ENCODE data around the gene ACVR2B.

Gene ACVR2B

DNA sequence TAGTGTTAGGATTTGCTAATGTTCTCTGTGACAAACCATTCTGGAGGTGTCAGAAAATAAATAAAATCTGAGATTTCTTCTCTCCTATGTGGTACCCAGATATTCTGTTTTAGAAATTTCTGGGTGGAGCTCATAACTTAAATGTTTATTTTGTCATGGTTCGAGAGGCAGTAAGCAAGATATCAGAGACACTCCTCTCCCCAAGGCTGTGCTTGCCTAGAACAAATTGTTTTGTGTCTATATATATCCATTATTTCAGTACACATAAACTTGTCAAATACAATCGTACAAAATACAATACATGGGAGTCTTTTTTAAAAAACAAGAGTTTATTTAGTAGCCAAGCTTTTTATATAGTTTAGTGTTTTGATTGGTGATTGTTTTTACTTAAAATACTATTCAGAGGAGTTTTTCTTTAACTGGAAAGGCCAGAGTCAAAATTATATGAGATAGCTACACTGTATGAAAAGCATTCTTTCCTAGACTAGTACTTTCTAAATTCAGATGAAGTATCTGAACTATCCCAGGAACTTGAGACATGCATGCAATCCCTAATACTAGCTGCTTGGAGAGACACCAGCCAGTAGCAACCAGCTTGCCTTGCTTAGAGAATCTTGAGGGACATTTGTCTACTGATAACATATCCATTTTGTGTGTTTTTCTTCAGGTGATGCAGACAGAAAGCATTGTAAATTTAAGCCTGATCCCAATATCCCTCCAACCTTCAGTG, 47.2 kb downstream of the ACVR2B start:
- TF ChIP-seq TCF12 (IDR thresholded peaks at IDR 0.05; ENCODE audit: low read depth): no peak
- TF ChIP-seq RAD21 (IDR thresholded peaks at IDR 0.05; ENCODE audit: low read depth): no peak
- no peak for TF ChIP-seq CREB1 (IDR thresholded peaks at IDR 0.05; ENCODE audit: low read depth)
- TF ChIP-seq CEBPB (IDR thresholded peaks at IDR 0.05): no peak
- no peak for TF ChIP-seq ZBTB7A (IDR thresholded peaks at IDR 0.05; ENCODE audit: low read depth)
- no peak for TF ChIP-seq EP300 (IDR thresholded peaks at IDR 0.05; ENCODE audit: borderline replicate concordance)
- TF ChIP-seq, protein P1, sequence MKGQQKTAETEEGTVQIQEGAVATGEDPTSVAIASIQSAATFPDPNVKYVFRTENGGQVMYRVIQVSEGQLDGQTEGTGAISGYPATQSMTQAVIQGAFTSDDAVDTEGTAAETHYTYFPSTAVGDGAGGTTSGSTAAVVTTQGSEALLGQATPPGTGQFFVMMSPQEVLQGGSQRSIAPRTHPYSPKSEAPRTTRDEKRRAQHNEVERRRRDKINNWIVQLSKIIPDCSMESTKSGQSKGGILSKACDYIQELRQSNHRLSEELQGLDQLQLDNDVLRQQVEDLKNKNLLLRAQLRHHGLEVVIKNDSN (IDR thresholded peaks at IDR 0.05): no peak
- no peak for TF ChIP-seq FOXM1 (IDR thresholded peaks at IDR 0.05; ENCODE audit: borderline replicate concordance, low read depth)
- TF ChIP-seq TAF1 (IDR thresholded peaks at IDR 0.05; ENCODE audit: low read depth): no peak
- TF ChIP-seq, protein P2, sequence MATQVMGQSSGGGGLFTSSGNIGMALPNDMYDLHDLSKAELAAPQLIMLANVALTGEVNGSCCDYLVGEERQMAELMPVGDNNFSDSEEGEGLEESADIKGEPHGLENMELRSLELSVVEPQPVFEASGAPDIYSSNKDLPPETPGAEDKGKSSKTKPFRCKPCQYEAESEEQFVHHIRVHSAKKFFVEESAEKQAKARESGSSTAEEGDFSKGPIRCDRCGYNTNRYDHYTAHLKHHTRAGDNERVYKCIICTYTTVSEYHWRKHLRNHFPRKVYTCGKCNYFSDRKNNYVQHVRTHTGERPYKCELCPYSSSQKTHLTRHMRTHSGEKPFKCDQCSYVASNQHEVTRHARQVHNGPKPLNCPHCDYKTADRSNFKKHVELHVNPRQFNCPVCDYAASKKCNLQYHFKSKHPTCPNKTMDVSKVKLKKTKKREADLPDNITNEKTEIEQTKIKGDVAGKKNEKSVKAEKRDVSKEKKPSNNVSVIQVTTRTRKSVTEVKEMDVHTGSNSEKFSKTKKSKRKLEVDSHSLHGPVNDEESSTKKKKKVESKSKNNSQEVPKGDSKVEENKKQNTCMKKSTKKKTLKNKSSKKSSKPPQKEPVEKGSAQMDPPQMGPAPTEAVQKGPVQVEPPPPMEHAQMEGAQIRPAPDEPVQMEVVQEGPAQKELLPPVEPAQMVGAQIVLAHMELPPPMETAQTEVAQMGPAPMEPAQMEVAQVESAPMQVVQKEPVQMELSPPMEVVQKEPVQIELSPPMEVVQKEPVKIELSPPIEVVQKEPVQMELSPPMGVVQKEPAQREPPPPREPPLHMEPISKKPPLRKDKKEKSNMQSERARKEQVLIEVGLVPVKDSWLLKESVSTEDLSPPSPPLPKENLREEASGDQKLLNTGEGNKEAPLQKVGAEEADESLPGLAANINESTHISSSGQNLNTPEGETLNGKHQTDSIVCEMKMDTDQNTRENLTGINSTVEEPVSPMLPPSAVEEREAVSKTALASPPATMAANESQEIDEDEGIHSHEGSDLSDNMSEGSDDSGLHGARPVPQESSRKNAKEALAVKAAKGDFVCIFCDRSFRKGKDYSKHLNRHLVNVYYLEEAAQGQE (IDR thresholded peaks at IDR 0.05; ENCODE audit: low read depth): no peak
- TF ChIP-seq YY1 (IDR thresholded peaks at IDR 0.05; ENCODE audit: low read depth): no peak
- no peak for TF ChIP-seq TEAD4 (IDR thresholded peaks at IDR 0.05)
- no peak for TF ChIP-seq EGR1 (IDR thresholded peaks at IDR 0.05)
- TF ChIP-seq, protein P3, sequence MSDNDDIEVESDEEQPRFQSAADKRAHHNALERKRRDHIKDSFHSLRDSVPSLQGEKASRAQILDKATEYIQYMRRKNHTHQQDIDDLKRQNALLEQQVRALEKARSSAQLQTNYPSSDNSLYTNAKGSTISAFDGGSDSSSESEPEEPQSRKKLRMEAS (IDR thresholded peaks at IDR 0.05): no peak
- no peak for TF ChIP-seq NFIC (IDR thresholded peaks at IDR 0.05)

DNA sequence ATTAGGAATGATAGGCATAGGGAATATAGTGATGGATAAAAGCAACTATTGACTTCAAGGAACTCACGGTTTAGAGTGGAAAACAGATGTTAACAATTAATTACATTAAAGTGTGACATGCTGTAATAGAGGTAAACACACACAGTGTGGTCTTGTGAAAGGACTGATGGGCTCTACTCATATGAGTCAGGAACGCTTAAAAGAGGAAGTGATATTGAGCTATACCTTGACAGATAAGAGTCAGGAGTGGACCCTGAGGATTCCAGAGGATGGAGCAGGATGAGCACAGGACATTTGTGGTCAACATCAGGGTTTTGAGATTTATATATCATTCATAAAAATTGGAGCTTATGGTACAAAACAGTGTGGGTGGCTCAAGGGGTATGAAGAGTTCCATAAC, 53.4 kb downstream of the ACVR2B start:
- TF ChIP-seq FOXM1 (IDR thresholded peaks at IDR 0.05; ENCODE audit: borderline replicate concordance, low read depth): no peak
- TF ChIP-seq, protein P2 (IDR thresholded peaks at IDR 0.05; ENCODE audit: low read depth): no peak

DNA sequence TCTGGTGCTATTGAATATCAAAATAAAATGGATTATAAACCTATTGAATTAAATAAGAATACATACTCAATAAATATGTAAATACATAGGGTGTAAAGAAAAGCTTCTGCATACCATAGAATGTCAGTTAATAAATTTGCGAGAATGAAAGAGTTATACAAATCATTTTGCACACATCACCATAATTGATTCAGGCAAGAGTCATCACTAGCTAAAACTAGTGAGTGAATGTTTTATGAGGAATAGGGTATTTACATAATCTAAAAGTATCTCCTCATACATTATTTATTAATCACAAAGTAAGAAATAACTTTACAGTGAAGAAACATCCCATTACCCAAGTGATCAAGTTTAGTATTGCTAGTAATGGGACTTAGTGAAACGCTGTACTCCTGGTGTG, 56.0 kb downstream of the ACVR2B start:
- no peak for TF ChIP-seq CEBPB (IDR thresholded peaks at IDR 0.05)
- no peak for TF ChIP-seq ZBTB7A (IDR thresholded peaks at IDR 0.05; ENCODE audit: low read depth)
- TF ChIP-seq RAD21 (IDR thresholded peaks at IDR 0.05; ENCODE audit: low read depth): no peak
- TF ChIP-seq, protein P2 (IDR thresholded peaks at IDR 0.05; ENCODE audit: low read depth): no peak
- TF ChIP-seq TAF1 (IDR thresholded peaks at IDR 0.05; ENCODE audit: low read depth): no peak
- TF ChIP-seq FOXM1 (IDR thresholded peaks at IDR 0.05; ENCODE audit: borderline replicate concordance, low read depth): no peak
- no peak for TF ChIP-seq TCF12 (IDR thresholded peaks at IDR 0.05; ENCODE audit: low read depth)
- TF ChIP-seq, protein P1 (IDR thresholded peaks at IDR 0.05): no peak
- no peak for TF ChIP-seq YY1 (IDR thresholded peaks at IDR 0.05; ENCODE audit: low read depth)
- TF ChIP-seq NFIC (IDR thresholded peaks at IDR 0.05): no peak
- TF ChIP-seq, protein P3 (IDR thresholded peaks at IDR 0.05): no peak
- TF ChIP-seq TEAD4 (IDR thresholded peaks at IDR 0.05): no peak
- TF ChIP-seq CREB1 (IDR thresholded peaks at IDR 0.05; ENCODE audit: low read depth): no peak
- TF ChIP-seq EP300 (IDR thresholded peaks at IDR 0.05; ENCODE audit: borderline replicate concordance): no peak
- no peak for TF ChIP-seq EGR1 (IDR thresholded peaks at IDR 0.05)

DNA sequence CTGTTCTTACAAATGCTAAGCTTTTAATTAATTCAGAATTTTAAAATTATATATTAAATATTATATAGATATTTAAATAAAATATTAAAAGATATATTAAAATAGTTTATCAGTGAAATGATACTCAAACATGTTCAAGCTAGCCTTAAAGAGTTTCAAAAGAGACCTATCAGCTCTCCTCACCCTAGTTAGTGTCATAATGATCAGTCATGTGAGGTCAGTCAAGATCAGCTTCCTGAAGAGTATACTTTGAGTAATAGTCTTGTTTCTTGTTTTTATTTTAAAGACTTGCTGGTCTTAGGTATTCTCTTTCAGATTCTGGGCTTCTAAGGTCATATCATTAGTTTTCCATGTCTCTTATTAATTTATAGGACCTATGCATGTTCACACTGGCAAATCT, 56.9 kb downstream of the ACVR2B start:
- TF ChIP-seq, protein P1 (IDR thresholded peaks at IDR 0.05): no peak
- TF ChIP-seq CEBPB (IDR thresholded peaks at IDR 0.05): no peak
- TF ChIP-seq FOXM1 (IDR thresholded peaks at IDR 0.05; ENCODE audit: borderline replicate concordance, low read depth): no peak
- no peak for TF ChIP-seq CREB1 (IDR thresholded peaks at IDR 0.05; ENCODE audit: low read depth)
- no peak for TF ChIP-seq RAD21 (IDR thresholded peaks at IDR 0.05; ENCODE audit: low read depth)
- TF ChIP-seq YY1 (IDR thresholded peaks at IDR 0.05; ENCODE audit: low read depth): no peak
- no peak for TF ChIP-seq TAF1 (IDR thresholded peaks at IDR 0.05; ENCODE audit: low read depth)
- no peak for TF ChIP-seq NFIC (IDR thresholded peaks at IDR 0.05)
- no peak for TF ChIP-seq ZBTB7A (IDR thresholded peaks at IDR 0.05; ENCODE audit: low read depth)
- no peak for TF ChIP-seq TCF12 (IDR thresholded peaks at IDR 0.05; ENCODE audit: low read depth)
- TF ChIP-seq EP300 (IDR thresholded peaks at IDR 0.05; ENCODE audit: borderline replicate concordance): no peak
- TF ChIP-seq, protein P3 (IDR thresholded peaks at IDR 0.05): no peak
- TF ChIP-seq EGR1 (IDR thresholded peaks at IDR 0.05): no peak
- TF ChIP-seq TEAD4 (IDR thresholded peaks at IDR 0.05): no peak
- TF ChIP-seq, protein P2 (IDR thresholded peaks at IDR 0.05; ENCODE audit: low read depth): no peak
